Keratinocyte (primary cell): ENCODE data around the gene VIPR1. TPM values are rescaled to one million over a fixed set of nuclear protein-coding genes. Genes with fewer than 3 reads are reported as not detected.

Source experiments
- DNase-seq: peaks from one replicate; pipeline ENCODE4 v3.0.0-alpha.2; 2011; ENCODE audit warnings: low read depth, missing footprints, low spot score
- FAIRE-seq: peaks from 2 replicates; lab custom pipeline; 2011; peaks lifted over from hg19 to GRCh38; lab: Jason Lieb, UNC
- H2AFZ ChIP-seq: 2 replicates; pipeline ENCODE4 v1.6.0; 2012; ENCODE audit warnings: low read length, control low read depth, inconsistent platforms; ENCODE audit not compliant: control insufficient read depth
- H3K27ac ChIP-seq: 2 replicates; pipeline ENCODE4 v1.5.1; 2011; ENCODE audit warnings: low read length; ENCODE audit not compliant: control insufficient read depth, insufficient read depth
- H3K27me3 ChIP-seq: 3 replicates; pipeline ENCODE4 v1.6.0; 2011; ENCODE audit warnings: low read length; ENCODE audit not compliant: control insufficient read depth, insufficient read depth; ENCODE audit errors: extremely low read depth
- H3K36me3 ChIP-seq, 2 experiments: 2 replicates in 1 of 2; 3 replicates in 1 of 2; pipeline ENCODE4 v1.5.1; 2011; ENCODE audit warnings: low read length in 2 of 2, mild to moderate bottlenecking in 1 of 2; ENCODE audit not compliant: control insufficient read depth in 2 of 2, insufficient read depth in 2 of 2; ENCODE audit errors: extremely low read depth in 1 of 2
- H3K4me1 ChIP-seq: 3 replicates; pipeline ENCODE4 v1.5.1; 2011; ENCODE audit warnings: low read length; ENCODE audit not compliant: control insufficient read depth, insufficient read depth; ENCODE audit errors: extremely low read depth
- H3K4me2 ChIP-seq: 3 replicates; pipeline ENCODE4 v1.6.0; 2011; ENCODE audit warnings: low read depth, low read length; ENCODE audit not compliant: control insufficient read depth, insufficient read depth; ENCODE audit errors: extremely low read depth
- H3K4me3 ChIP-seq, 3 experiments: fragments of 200-600 bp in 1 of 3; sonication (generic) in 1 of 3; 2 replicates in 2 of 3; 3 replicates in 1 of 3; pipeline ENCODE4 v1.5.1; 2011 to 2016; ENCODE audit warnings: low read length in 3 of 3, mild to moderate bottlenecking in 3 of 3, control low read depth in 2 of 3, inconsistent platforms in 1 of 3, low read depth in 1 of 3, mixed read lengths in 1 of 3, mixed run types in 1 of 3, moderate library complexity in 1 of 3; ENCODE audit not compliant: control insufficient read depth in 2 of 3, insufficient read depth in 2 of 3; ENCODE audit errors: extremely low read depth in 1 of 3
- H3K79me2 ChIP-seq: 2 replicates; pipeline ENCODE4 v1.6.0; 2012; ENCODE audit warnings: low read length; ENCODE audit not compliant: control insufficient read depth, insufficient read depth
- H3K9ac ChIP-seq: 3 replicates; pipeline ENCODE4 v1.6.0; 2011; ENCODE audit warnings: low read length; ENCODE audit not compliant: control insufficient read depth, insufficient read depth; ENCODE audit errors: extremely low read depth
- H3K9me1 ChIP-seq: 3 replicates; pipeline ENCODE4 v1.6.0; 2011; ENCODE audit warnings: low read length; ENCODE audit not compliant: control insufficient read depth, insufficient read depth; ENCODE audit errors: extremely low read depth
- H3K9me3 ChIP-seq: 2 replicates; pipeline ENCODE4 v1.5.1; 2012; ENCODE audit warnings: low read depth, low read length; ENCODE audit not compliant: control insufficient read depth
- H4K20me1 ChIP-seq: 3 replicates; pipeline ENCODE4 v1.6.0; 2011; ENCODE audit warnings: low read length; ENCODE audit not compliant: control insufficient read depth, insufficient read depth; ENCODE audit errors: extremely low read depth
- EZH2 ChIP-seq: IDR thresholded peaks from one replicate; pipeline ENCODE4 v1.6.1; 2012; ENCODE audit warnings: inconsistent platforms, mild to moderate bottlenecking, low read length, moderate library complexity
- dilution Hi-C: fragments of 300-500 bp; cut with MboI; formaldehyde crosslinking; loops from one replicate; pipeline ENCODE4 v1.7.0; 2020; ENCODE audit warnings: low sequenced_read_pairs; ENCODE audit not compliant: extremely low pct_ligation_motif_present
- polyA plus RNA-seq, 5 experiments: library from polyadenylated mRNA; depleted of rRNA in 3 of 5; stranded (reverse) in 3 of 5; stranded (forward) in 1 of 5; unstranded in 1 of 5; fragments of >200 nt; gene quantifications; 1 replicate in 1 of 5; 2 replicates in 3 of 5; 3 replicates in 1 of 5; pipeline versions ENCODE4 v1.2.1 to v1.2.3, GENCODE V29; 2011 to 2012; ENCODE audit warnings: missing spikeins in 2 of 5, low read depth in 1 of 5, low replicate concordance in 1 of 5
- TF ChIP-seq, protein P1 (sequence below), 3 experiments: IDR thresholded peaks in 1 of 3; conservative IDR thresholded peaks in 1 of 3; optimal IDR thresholded peaks in 1 of 3; 2 replicates in 2 of 3; 3 replicates in 1 of 3; pipeline versions ENCODE3 to v1.5.1; 2011; ENCODE audit warnings: low read length in 3 of 3, mild to moderate bottlenecking in 3 of 3, moderate library complexity in 2 of 3, control low read depth in 1 of 3, inconsistent platforms in 1 of 3; ENCODE audit not compliant: insufficient read depth in 2 of 3; ENCODE audit errors: extremely low read depth in 1 of 3

The VIPR1 gene
- polyA plus RNA-seq, 1 donor (not counting 4 experiments of a cell fraction or from before 2014, with no cell fraction given): 4.5 TPM

DNA sequence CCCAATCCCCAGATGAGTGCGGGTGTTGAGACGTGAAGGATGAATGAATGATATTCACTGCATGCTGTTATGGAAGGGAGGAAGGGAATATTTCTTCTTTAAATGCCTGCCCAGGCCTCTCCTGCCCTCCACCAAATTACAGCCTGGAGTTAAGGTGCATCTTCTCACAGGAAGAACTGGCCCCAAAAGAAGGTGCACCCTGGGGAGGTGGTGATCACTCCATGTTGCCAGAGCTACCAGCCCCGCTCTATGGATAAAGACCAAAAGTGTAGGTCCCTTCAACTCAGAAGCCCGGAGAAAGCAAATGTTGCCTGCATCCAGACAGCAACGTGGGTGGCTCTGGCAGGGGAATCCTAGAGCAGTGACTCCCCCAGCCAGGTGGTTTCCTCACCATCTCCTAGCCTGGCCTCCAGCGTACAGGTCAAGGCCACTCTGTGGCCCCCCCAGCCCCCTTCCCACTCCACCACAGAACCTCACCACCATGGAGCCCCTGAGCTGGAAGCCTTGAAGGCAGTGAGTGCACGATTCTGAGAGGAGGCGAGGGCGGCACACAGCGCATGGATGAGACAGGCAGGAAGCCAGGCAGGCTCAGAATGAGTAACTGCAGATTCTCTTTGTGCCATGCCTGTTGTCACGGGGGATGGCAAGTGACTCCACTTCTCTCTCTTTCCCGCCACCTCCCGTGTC lies 3.5 kb upstream of the VIPR1 start:
- peak overlapping the region; percentile 12 for H3K4me2 ChIP-seq
- H4K20me1 ChIP-seq: no peaks in the 10 kb centered on the region
- no peak for DNase-seq
- H3K9me3 ChIP-seq: no peaks in the 10 kb centered on the region
- H3K27ac ChIP-seq: peak overlapping the region; percentile 33
- no peaks in the 10 kb centered on the region for H3K79me2 ChIP-seq
- H3K27me3 ChIP-seq: peaks cover 10% of the 10 kb centered on the region
- H3K9ac ChIP-seq: peak overlapping the region; percentile 13
- dilution Hi-C loops: no loop called here
- H3K4me1 ChIP-seq: peaks cover 32% of the 10 kb centered on the region
- FAIRE-seq: peak; percentile 95
- H3K36me3 ChIP-seq: no peaks in the 10 kb centered on the region
- H3K9me1 ChIP-seq: peaks cover 2% of the 10 kb centered on the region
- no peak overlapping the region for H3K4me3 ChIP-seq
- peak overlapping the region; percentile 14 for H2AFZ ChIP-seq
- TF ChIP-seq EZH2: no peak
- TF ChIP-seq, protein P1, sequence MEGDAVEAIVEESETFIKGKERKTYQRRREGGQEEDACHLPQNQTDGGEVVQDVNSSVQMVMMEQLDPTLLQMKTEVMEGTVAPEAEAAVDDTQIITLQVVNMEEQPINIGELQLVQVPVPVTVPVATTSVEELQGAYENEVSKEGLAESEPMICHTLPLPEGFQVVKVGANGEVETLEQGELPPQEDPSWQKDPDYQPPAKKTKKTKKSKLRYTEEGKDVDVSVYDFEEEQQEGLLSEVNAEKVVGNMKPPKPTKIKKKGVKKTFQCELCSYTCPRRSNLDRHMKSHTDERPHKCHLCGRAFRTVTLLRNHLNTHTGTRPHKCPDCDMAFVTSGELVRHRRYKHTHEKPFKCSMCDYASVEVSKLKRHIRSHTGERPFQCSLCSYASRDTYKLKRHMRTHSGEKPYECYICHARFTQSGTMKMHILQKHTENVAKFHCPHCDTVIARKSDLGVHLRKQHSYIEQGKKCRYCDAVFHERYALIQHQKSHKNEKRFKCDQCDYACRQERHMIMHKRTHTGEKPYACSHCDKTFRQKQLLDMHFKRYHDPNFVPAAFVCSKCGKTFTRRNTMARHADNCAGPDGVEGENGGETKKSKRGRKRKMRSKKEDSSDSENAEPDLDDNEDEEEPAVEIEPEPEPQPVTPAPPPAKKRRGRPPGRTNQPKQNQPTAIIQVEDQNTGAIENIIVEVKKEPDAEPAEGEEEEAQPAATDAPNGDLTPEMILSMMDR (optimal IDR thresholded peaks at IDR 0.05 in 1 of 3, IDR thresholded peaks at IDR 0.05 in 1 of 3, conservative IDR thresholded peaks at IDR 0.05 in 1 of 3; ENCODE audit: extremely low read depth in 1 of 3, insufficient read depth in 2 of 3, low read length in 3 of 3): no peak

DNA sequence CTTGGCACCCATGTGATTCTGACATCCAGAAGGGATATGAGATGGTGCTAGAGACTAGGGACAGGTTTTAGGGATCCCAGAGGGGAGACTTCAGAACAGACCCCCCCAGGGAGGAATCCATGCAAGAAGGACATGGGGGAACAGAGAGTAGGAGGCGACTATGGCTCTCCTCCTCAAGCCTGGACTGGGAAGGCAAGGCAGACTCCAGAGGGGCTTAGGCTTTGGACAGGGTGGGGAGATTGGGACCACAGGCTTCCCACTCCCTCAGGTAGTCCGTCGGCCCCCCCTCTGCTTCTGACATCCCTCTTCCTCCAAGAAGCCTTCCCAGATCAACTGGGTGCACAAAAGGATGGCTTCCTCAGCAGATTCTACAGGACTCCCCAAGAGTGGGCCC lies 3.0 kb upstream of the VIPR1 start:
- H3K4me1 ChIP-seq: peaks cover 32% of the 10 kb centered on the region
- peaks cover 2% of the 10 kb centered on the region for H3K9me1 ChIP-seq
- no peaks in the 10 kb centered on the region for H3K36me3 ChIP-seq
- DNase-seq (no peak), FAIRE-seq (no peak)
- no peaks in the 10 kb centered on the region for H3K9me3 ChIP-seq
- H4K20me1 ChIP-seq: no peaks in the 10 kb centered on the region
- peak overlapping the region; percentile 6 for H3K4me2 ChIP-seq
- dilution Hi-C loops: no loop called here
- peak overlapping the region; percentile 14 for H2AFZ ChIP-seq
- TF ChIP-seq EZH2: no peak
- TF ChIP-seq, protein P1 (optimal IDR thresholded peaks at IDR 0.05 in 1 of 3, IDR thresholded peaks at IDR 0.05 in 1 of 3, conservative IDR thresholded peaks at IDR 0.05 in 1 of 3; ENCODE audit: extremely low read depth in 1 of 3, insufficient read depth in 2 of 3, low read length in 3 of 3): no peak
- peak overlapping the region; percentile 13 for H3K9ac ChIP-seq
- H3K79me2 ChIP-seq: no peaks in the 10 kb centered on the region
- H3K27ac ChIP-seq: peak overlapping the region; percentile 33
- H3K27me3 ChIP-seq: peaks cover 10% of the 10 kb centered on the region
- no peak overlapping the region for H3K4me3 ChIP-seq
